Endothelial cell (in vitro differentiated cells): ENCODE measurements around the gene NANOS1. TPM values are rescaled to one million over a fixed set of nuclear protein-coding genes. Genes with fewer than 3 reads are reported as not detected.

Experiments
- DNase-seq: peaks from one replicate; pipeline ENCODE4 v3.0.0; 2021; ENCODE audit warnings: low spot score
- H3K27ac Mint-ChIP-seq: one replicate; pipeline ENCODE4 v1.8.0; 2021; ENCODE audit warnings: mixed read lengths, inconsistent platforms; ENCODE audit not compliant: unreplicated experiment
- H3K27me3 Mint-ChIP-seq: one replicate; pipeline ENCODE4 v1.8.0; 2021; ENCODE audit warnings: mild to moderate bottlenecking, moderate library complexity, mixed read lengths, inconsistent platforms; ENCODE audit not compliant: unreplicated experiment
- H3K36me3 Mint-ChIP-seq: one replicate; pipeline ENCODE4 v1.8.0; 2021; ENCODE audit warnings: mild to moderate bottlenecking, low read depth, mixed read lengths, inconsistent platforms; ENCODE audit not compliant: unreplicated experiment
- H3K4me1 Mint-ChIP-seq: one replicate; pipeline ENCODE4 v1.8.0; 2021; ENCODE audit warnings: mild to moderate bottlenecking, mixed read lengths, inconsistent platforms; ENCODE audit not compliant: unreplicated experiment
- H3K4me3 Mint-ChIP-seq: one replicate; pipeline ENCODE4 v1.8.0; 2021; ENCODE audit warnings: mild to moderate bottlenecking, mixed read lengths, inconsistent platforms; ENCODE audit not compliant: unreplicated experiment
- H3K9me3 Mint-ChIP-seq: one replicate; pipeline ENCODE4 v1.8.0; 2021; ENCODE audit warnings: mixed read lengths, inconsistent platforms; ENCODE audit not compliant: unreplicated experiment
- CTCF ChIP-seq: fragments of 200-600 bp; sonication (generic); IDR thresholded peaks from one replicate; pipeline ENCODE4 v1.5.0; 2021; ENCODE audit warnings: antibody characterized with exemption; ENCODE audit not compliant: unreplicated experiment
- total RNA-seq: library from RNA; stranded (reverse); fragmentation: NEBNext Ultra II Directional; extraction: Animal tissue kit (Norgen Biotek cat#: 25700); gene quantifications from one replicate; pipeline ENCODE4 v1.2.1, GENCODE V29; 2021; ENCODE audit not compliant: unreplicated experiment

The NANOS1 gene
- total RNA-seq, 1 donor from 2014 or later: 1.2 TPM

- Mint-ChIP-seq H3K9me3 (no peaks in the 10 kb centered on the region), H3K36me3 (no peaks in the 10 kb centered on the region), H3K4me1 (no peaks in the 10 kb centered on the region), H3K27me3 (peaks cover 1% of the 10 kb centered on the region), H3K27ac (no peak overlapping the region), H3K4me3 (no peak overlapping the region)
- no peak for TF ChIP-seq CTCF
- DNase-seq: no peak
Observed at GRCh38 chr10:118992496-118992895, 37.0 kb upstream of the NANOS1 start.

- Mint-ChIP-seq H3K4me1 (no peaks in the 10 kb centered on the region), H3K4me3 (no peak overlapping the region), H3K36me3 (no peaks in the 10 kb centered on the region), H3K9me3 (no peaks in the 10 kb centered on the region), H3K27me3 (no peaks in the 10 kb centered on the region), H3K27ac (no peak overlapping the region)
- no peak for DNase-seq
- no peak for TF ChIP-seq CTCF
Observed at GRCh38 chr10:118993214-118993613, 36.3 kb upstream of the NANOS1 start.

- Mint-ChIP-seq H3K27me3 (no peaks in the 10 kb centered on the region), H3K4me1 (no peaks in the 10 kb centered on the region), H3K36me3 (no peaks in the 10 kb centered on the region), H3K27ac (no peak overlapping the region), H3K9me3 (no peaks in the 10 kb centered on the region), H3K4me3 (no peak overlapping the region)
- no peak for DNase-seq
- TF ChIP-seq CTCF: no peak
Observed at GRCh38 chr10:118994321-118994720, 35.2 kb upstream of the NANOS1 start.

- Mint-ChIP-seq H3K27ac (no peak overlapping the region), H3K4me1 (no peaks in the 10 kb centered on the region), H3K27me3 (no peaks in the 10 kb centered on the region), H3K36me3 (no peaks in the 10 kb centered on the region), H3K9me3 (no peaks in the 10 kb centered on the region), H3K4me3 (no peak overlapping the region)
- no peak for DNase-seq
- TF ChIP-seq CTCF: no peak
Observed at GRCh38 chr10:118995739-118996138, 33.8 kb upstream of the NANOS1 start.

GRCh38 chr10:118997379-118997778, 32.1 kb upstream of the NANOS1 start:
- Mint-ChIP-seq H3K4me3 (no peak overlapping the region), H3K36me3 (no peaks in the 10 kb centered on the region), H3K27me3 (no peaks in the 10 kb centered on the region), H3K4me1 (no peaks in the 10 kb centered on the region), H3K27ac (no peak overlapping the region), H3K9me3 (no peaks in the 10 kb centered on the region)
- no peak for DNase-seq
- no peak for TF ChIP-seq CTCF
